Stimulated activated CD4-positive, alpha-beta T cell treated with anti-CD3 and anti-CD28 coated beads, Interleukin-2, amount 100 ng/mL, for 48 hours (primary cell): ENCODE data around the gene RASA1.
A peak's percentile ranks its signal among the peaks of the same experiment; 100 is the strongest.

Experiments used
- DNase-seq, 2 donors: peaks; one replicate each; pipeline ENCODE4 v3.0.0-alpha.2; 2020

The RASA1 gene

GRCh38 chr5:87404359-87404758 is 136.7 kb downstream of the RASA1 start:
- DNase-seq = no peak

- no peak for DNase-seq
Measured at GRCh38 chr5:87405472-87406155, 137.9 kb downstream of the RASA1 start.

- no peak for DNase-seq
Measured at GRCh38 chr5:87408204-87408603, 140.5 kb downstream of the RASA1 start.

- DNase-seq = no peak
Measured at GRCh38 chr5:87410931-87411330, 143.2 kb downstream of the RASA1 start.

- DNase-seq = no peak
Measured at GRCh38 chr5:87411586-87411972, 143.9 kb downstream of the RASA1 start.

- peak; percentile 4 to 22 for DNase-seq
Measured at GRCh38 chr5:87411973-87412629, 144.4 kb downstream of the RASA1 start.

- DNase-seq = peak; percentile 90 to 93
Measured at GRCh38 chr5:87412630-87413342, 145.1 kb downstream of the RASA1 start, which contains the start of gene CCNH. Gene CCNH (minus strand): TSS chr5:87412930. CDS start chr5:87412794, 136 bp downstream.

- no peak for DNase-seq
Measured at GRCh38 chr5:87413343-87413645, 145.6 kb downstream of the RASA1 start.

- no peak for DNase-seq
Measured at GRCh38 chr5:87418506-87418905, 150.8 kb downstream of the RASA1 start.

GRCh38 chr5:87421307-87421706 is 153.6 kb downstream of the RASA1 start:
- DNase-seq = no peak

GRCh38 chr5:87423755-87424154 is 156.1 kb downstream of the RASA1 start:
- no peak for DNase-seq

GRCh38 chr5:87430863-87431457 is 163.3 kb downstream of the RASA1 start:
- DNase-seq = no peak

- no peak for DNase-seq
Measured at GRCh38 chr5:87432460-87432859, 164.8 kb downstream of the RASA1 start.

- no peak for DNase-seq
Measured at GRCh38 chr5:87433945-87434344, 166.3 kb downstream of the RASA1 start.

- no peak for DNase-seq
Measured at GRCh38 chr5:87434461-87434860, 166.8 kb downstream of the RASA1 start.

- no peak for DNase-seq
Measured at GRCh38 chr5:87435144-87435694, 167.5 kb downstream of the RASA1 start.

GRCh38 chr5:87437724-87438123 is 170.0 kb downstream of the RASA1 start:
- no peak for DNase-seq

- no peak for DNase-seq
Measured at GRCh38 chr5:87438231-87438630, 170.5 kb downstream of the RASA1 start.
